GM23338 (cell line): ENCODE measurements around the gene CYFIP2. TPM values are rescaled to one million over a fixed set of nuclear protein-coding genes. Genes with fewer than 3 reads are reported as not detected.

Source experiments
- ATAC-seq: fragments of 200-7000 bp; cut with Tn5 transposase; 3 replicates; pipeline ENCODE4 v1.9.1; 2020
- DNase-seq: peaks from one replicate; pipeline ENCODE4 v3.0.0-alpha.2; 2015; ENCODE audit warnings: low spot score
- H2AFZ ChIP-seq: fragments of 200-600 bp; sonication (generic); 2 replicates; pipeline ENCODE4 v1.8.0; 2016; ENCODE audit warnings: antibody characterized with exemption, mild to moderate bottlenecking, moderate library complexity
- H3F3A ChIP-seq: fragments of 200-600 bp; sonication (generic); replicated peaks from 2 replicates; pipeline ENCODE4 v1.8.0; 2017; ENCODE audit warnings: antibody characterized with exemption, mixed run types, low read depth
- H3K27ac ChIP-seq: fragments of 200-600 bp; sonication (generic); 2 replicates; pipeline ENCODE4 v1.6.1; 2016; ENCODE audit warnings: low read depth
- H3K27me3 ChIP-seq: fragments of 200-600 bp; sonication (generic); 2 replicates; pipeline ENCODE4 v1.8.0; 2016; ENCODE audit warnings: mild to moderate bottlenecking, mixed run types, moderate library complexity; ENCODE audit not compliant: insufficient read depth
- H3K36me3 ChIP-seq: fragments of 200-600 bp; sonication (generic); 2 replicates; pipeline ENCODE4 v1.8.0; 2016; ENCODE audit warnings: mild to moderate bottlenecking; ENCODE audit not compliant: insufficient read depth
- H3K4me1 ChIP-seq: fragments of 200-600 bp; sonication (generic); 2 replicates; pipeline ENCODE4 v1.8.0; 2016; ENCODE audit warnings: mild to moderate bottlenecking, moderate library complexity; ENCODE audit not compliant: insufficient read depth
- H3K4me2 ChIP-seq: fragments of 200-600 bp; sonication (generic); 2 replicates; pipeline ENCODE4 v1.7.1; 2017; ENCODE audit warnings: mixed run types
- H3K4me3 ChIP-seq: fragments of 200-600 bp; sonication (generic); 2 replicates; pipeline ENCODE4 v1.6.1; 2016; ENCODE audit warnings: mixed run types
- H3K79me2 ChIP-seq: fragments of 200-600 bp; sonication (generic); replicated peaks from 2 replicates; pipeline ENCODE4 v1.8.0; 2017; ENCODE audit warnings: mild to moderate bottlenecking; ENCODE audit not compliant: insufficient read depth
- H3K9me2 ChIP-seq: fragments of 200-600 bp; sonication (generic); 2 replicates; pipeline ENCODE4 v1.8.0; 2017; ENCODE audit not compliant: insufficient read depth
- H4K20me1 ChIP-seq: fragments of 200-600 bp; sonication (generic); replicated peaks from 2 replicates; pipeline ENCODE4 v1.8.0; 2017; ENCODE audit warnings: mild to moderate bottlenecking; ENCODE audit not compliant: insufficient read depth
- H3K27ac Mint-ChIP-seq: 2 replicates; pipeline ENCODE4 v1.8.0; 2020; ENCODE audit warnings: inconsistent platforms, mild to moderate bottlenecking, moderate library complexity, mixed read lengths
- H3K27me3 Mint-ChIP-seq: 3 replicates; pipeline ENCODE4 v1.8.0; 2022; ENCODE audit warnings: low read depth, mild to moderate bottlenecking, moderate library complexity, mixed read lengths, inconsistent platforms; ENCODE audit not compliant: insufficient read depth, poor library complexity
- H3K36me3 Mint-ChIP-seq: 3 replicates; pipeline ENCODE4 v1.8.0; 2021; ENCODE audit warnings: low read depth, mild to moderate bottlenecking, inconsistent platforms, moderate library complexity, mixed read lengths
- H3K4me1 Mint-ChIP-seq: 3 replicates; pipeline ENCODE4 v1.8.0; 2020; ENCODE audit warnings: mild to moderate bottlenecking, inconsistent platforms, mixed read lengths
- H3K4me3 Mint-ChIP-seq: 3 replicates; pipeline ENCODE4 v1.8.0; 2021; ENCODE audit warnings: moderate library complexity, mild to moderate bottlenecking, inconsistent platforms, mixed read lengths
- H3K9me3 Mint-ChIP-seq: 3 replicates; pipeline ENCODE4 v1.8.0; 2020; ENCODE audit warnings: moderate library complexity, mild to moderate bottlenecking, inconsistent platforms, mixed read lengths
- CREB1 ChIP-seq: fragments of 250-450 bp; sonication (Bioruptor Pico); IDR thresholded peaks from 2 replicates; pipeline ENCODE4 v1.5.0; 2020; ENCODE audit warnings: low read depth, mild to moderate bottlenecking, moderate library complexity
- CTCF ChIP-seq, 2 experiments: fragments of 200-600 bp in 1 of 2; sonication (generic) in 1 of 2; conservative IDR thresholded peaks; 2 replicates each; pipeline versions ENCODE4 v1.5.1 to v1.6.1; 2016 to 2017; ENCODE audit warnings: antibody characterized with exemption in 2 of 2, low read depth in 2 of 2, mild to moderate bottlenecking in 2 of 2, moderate library complexity in 1 of 2
- ETS1 ChIP-seq: IDR thresholded peaks from 2 replicates; pipeline ENCODE4 v1.6.1; 2016; ENCODE audit warnings: antibody characterized with exemption
- EZH2 ChIP-seq: fragments of 200-600 bp; sonication (generic); IDR thresholded peaks from one replicate; pipeline ENCODE4 v1.8.0; 2017; ENCODE audit warnings: antibody characterized with exemption, mild to moderate bottlenecking, low read depth; ENCODE audit not compliant: unreplicated experiment
- EZH2phosphoT487 ChIP-seq: fragments of 200-600 bp; sonication (generic); IDR thresholded peaks from one replicate; pipeline ENCODE4 v1.8.1; 2018; ENCODE audit warnings: antibody characterized with exemption; ENCODE audit not compliant: unreplicated experiment
- JUNB ChIP-seq: IDR thresholded peaks from one replicate; pipeline ENCODE4 v1.6.1; 2016; ENCODE audit warnings: antibody characterized with exemption; ENCODE audit not compliant: unreplicated experiment
- NANOG ChIP-seq: IDR thresholded peaks from 2 replicates; pipeline ENCODE4 v1.6.1; 2016; ENCODE audit warnings: antibody characterized with exemption, borderline replicate concordance
- POLR2AphosphoS5 ChIP-seq: IDR thresholded peaks from 2 replicates; pipeline ENCODE4 v1.6.1; 2016; ENCODE audit warnings: antibody characterized with exemption, low read depth
- REST ChIP-seq: IDR thresholded peaks from one replicate; pipeline ENCODE4 v1.6.1; 2018; ENCODE audit warnings: antibody characterized with exemption; ENCODE audit not compliant: unreplicated experiment
- STAT1 ChIP-seq: IDR thresholded peaks from one replicate; pipeline ENCODE4 v1.6.1; 2016; ENCODE audit warnings: antibody characterized with exemption; ENCODE audit not compliant: unreplicated experiment
- ZNF114 ChIP-seq: fragments of 250-450 bp; sonication (Bioruptor Pico); IDR thresholded peaks from 2 replicates; pipeline ENCODE4 v1.5.0; 2020; ENCODE audit warnings: mild to moderate bottlenecking, moderate library complexity
- ZNF331 ChIP-seq: fragments of 250-450 bp; sonication (Bioruptor Pico); IDR thresholded peaks from 2 replicates; pipeline ENCODE4 v1.5.0; 2020; ENCODE audit warnings: low read depth, mild to moderate bottlenecking, moderate library complexity
- ZNF462 ChIP-seq: fragments of 250-450 bp; sonication (Bioruptor Pico); IDR thresholded peaks from 2 replicates; pipeline ENCODE4 v1.5.0; 2020; ENCODE audit warnings: mild to moderate bottlenecking, moderate library complexity
- polyA plus RNA-seq: library from polyadenylated mRNA; unstranded; fragments of >200 nt; fragmentation: Nextera tagmentation; extraction: Ambion mirVana; gene quantifications from 2 replicates; pipeline ENCODE4 v1.2.1, GENCODE V29; 2016
- total RNA-seq: library from RNA; depleted of rRNA; stranded (reverse); fragments of >200 nt; shearing (Covaris generic); gene quantifications from 2 replicates; pipeline ENCODE4 v1.2.3, GENCODE V29; 2014

The CYFIP2 gene
- total and polyA plus RNA-seq, 2 experiments from 2014 or later = 54.1 to 98.4 TPM

GRCh38 chr5:157358871-157359270 lies 92.9 kb downstream of the CYFIP2 start:
- H3K36me3 ChIP-seq = no peaks in the 10 kb centered on the region
- Mint-ChIP-seq H3K4me3 (no peak overlapping the region), H3K27ac (no peak overlapping the region), H3K36me3 (peaks cover 17% of the 10 kb centered on the region; the same call in 2 of the 3 replicates), H3K9me3 (no peaks in the 10 kb centered on the region; the same call in 2 of the 3 replicates), H3K4me1 (no peaks in the 10 kb centered on the region), H3K27me3 (no peaks in the 10 kb centered on the region)
- no peaks in the 10 kb centered on the region for H3K9me2 ChIP-seq
- no peak for TF ChIP-seq EZH2
- no peak for TF ChIP-seq CTCF (conservative IDR thresholded peaks at IDR 0.05; ENCODE audit: low read depth in 2 of 2)
- TF ChIP-seq STAT1 = no peak
- no peak for TF ChIP-seq ZNF114
- TF ChIP-seq ETS1 = no peak
- TF ChIP-seq EZH2phosphoT487 = no peak
- TF ChIP-seq REST = no peak
- no peak for TF ChIP-seq NANOG
- no peak for TF ChIP-seq POLR2AphosphoS5
- TF ChIP-seq ZNF331 (CRISPR knock-in tag) = no peak
- no peak for TF ChIP-seq JUNB
- no peak for TF ChIP-seq ZNF462 (CRISPR knock-in tag)
- TF ChIP-seq CREB1 (CRISPR knock-in tag) = no peak
- ATAC-seq = no peak
- no peaks in the 10 kb centered on the region for H4K20me1 ChIP-seq
- DNase-seq = no peak
- H3K79me2 ChIP-seq = no peaks in the 10 kb centered on the region
- no peaks in the 10 kb centered on the region for H3K4me1 ChIP-seq
- no peak overlapping the region for H3K4me2 ChIP-seq
- no peaks in the 10 kb centered on the region for H3F3A ChIP-seq
- H3K27me3 ChIP-seq = no peaks in the 10 kb centered on the region
- no peak overlapping the region for H3K27ac ChIP-seq
- no peak overlapping the region for H3K4me3 ChIP-seq
- H2AFZ ChIP-seq = no peak overlapping the region
